Peyer's patch (tissue), 4 donors: ENCODE results near the gene RRAGB.

Experiments used
- POLR2A ChIP-seq, 2 donors: fragments of 450-650 bp; IDR thresholded peaks; one replicate each; pipeline ENCODE4 v1.5.1; 2017; ENCODE audit warnings: antibody characterized with exemption in 2 of 2, mild to moderate bottlenecking in 2 of 2, moderate library complexity in 2 of 2
- TF ChIP-seq, protein P1 (sequence below), 6 experiments: fragments of 450-650 bp in 4 of 6; fragments of 200-600 bp in 2 of 6; sonication (generic) in 1 of 6; IDR thresholded peaks; one replicate each; pipeline ENCODE4 v1.5.1; 2017 to 2019; ENCODE audit warnings: antibody characterized with exemption in 6 of 6, mild to moderate bottlenecking in 3 of 6, moderate library complexity in 1 of 6

DNA sequence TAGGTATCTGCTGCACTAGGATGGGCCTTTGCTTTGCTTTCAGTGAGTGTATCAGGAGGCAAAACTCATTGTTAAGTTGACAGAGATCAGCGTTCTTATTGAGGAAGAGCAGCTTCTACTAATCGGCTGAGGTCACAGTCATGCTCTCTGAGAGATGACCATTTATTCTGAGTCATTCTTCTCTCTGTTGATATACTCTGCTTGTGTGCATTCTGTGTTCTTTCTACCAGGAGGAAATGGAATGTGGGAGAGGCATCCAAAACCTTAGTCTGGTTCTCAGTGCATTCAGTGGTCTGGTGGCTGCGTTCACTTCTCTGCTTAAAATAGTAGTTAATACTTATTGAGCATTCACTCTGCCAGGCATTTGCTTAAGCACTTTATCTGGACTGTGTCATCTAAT is 66.2 kb downstream of the RRAGB start:
- TF ChIP-seq, protein P1, sequence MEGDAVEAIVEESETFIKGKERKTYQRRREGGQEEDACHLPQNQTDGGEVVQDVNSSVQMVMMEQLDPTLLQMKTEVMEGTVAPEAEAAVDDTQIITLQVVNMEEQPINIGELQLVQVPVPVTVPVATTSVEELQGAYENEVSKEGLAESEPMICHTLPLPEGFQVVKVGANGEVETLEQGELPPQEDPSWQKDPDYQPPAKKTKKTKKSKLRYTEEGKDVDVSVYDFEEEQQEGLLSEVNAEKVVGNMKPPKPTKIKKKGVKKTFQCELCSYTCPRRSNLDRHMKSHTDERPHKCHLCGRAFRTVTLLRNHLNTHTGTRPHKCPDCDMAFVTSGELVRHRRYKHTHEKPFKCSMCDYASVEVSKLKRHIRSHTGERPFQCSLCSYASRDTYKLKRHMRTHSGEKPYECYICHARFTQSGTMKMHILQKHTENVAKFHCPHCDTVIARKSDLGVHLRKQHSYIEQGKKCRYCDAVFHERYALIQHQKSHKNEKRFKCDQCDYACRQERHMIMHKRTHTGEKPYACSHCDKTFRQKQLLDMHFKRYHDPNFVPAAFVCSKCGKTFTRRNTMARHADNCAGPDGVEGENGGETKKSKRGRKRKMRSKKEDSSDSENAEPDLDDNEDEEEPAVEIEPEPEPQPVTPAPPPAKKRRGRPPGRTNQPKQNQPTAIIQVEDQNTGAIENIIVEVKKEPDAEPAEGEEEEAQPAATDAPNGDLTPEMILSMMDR (IDR thresholded peaks at IDR 0.05), result no peak
- no peak for TF ChIP-seq POLR2A (IDR thresholded peaks at IDR 0.05)
